ENCODE results near the gene RDH8.

RDH8 gene

GRCh38 chr19:9972103-9972502 is 41.2 kb upstream of the RDH8 start:
- Histone ChIP-seq H3K4ac (ENCODE audit: low read depth in 1 of 2, low read length in 2 of 2) (no peak overlapping the region), H3K36me3 (ENCODE audit: control insufficient read depth in 1 of 2, insufficient read depth in 2 of 2, low read depth in 1 of 2, low read length in 2 of 2) (peaks cover 0 to 74% of the 10 kb centered on the region in 2 experiments), H3K27ac (ENCODE audit: low read length, poor library complexity, severe bottlenecking) (no peak overlapping the region), H3K4me1 (ENCODE audit: control insufficient read depth, insufficient read depth, low read depth, low read length) (no peaks in the 10 kb centered on the region), H2BK5ac (ENCODE audit: low read depth, low read length, poor library complexity, severe bottlenecking) (no peak overlapping the region), H2BK12ac (ENCODE audit: low read length in 2 of 2) (no peak overlapping the region), H3K27me3 (ENCODE audit: control insufficient read depth in 1 of 2, insufficient read depth in 1 of 2, low read length in 2 of 2) (peaks cover 0 to 18% of the 10 kb centered on the region in 2 experiments), H4K91ac (ENCODE audit: low read length) (no peak overlapping the region), H3K18ac (ENCODE audit: low read depth in 1 of 2, low read length in 2 of 2) (no peak overlapping the region), H2BK15ac (ENCODE audit: low read depth, poor library complexity, severe bottlenecking) (no peak overlapping the region), H3K79me1 (replicated peaks; ENCODE audit: low read length, poor library complexity, severe bottlenecking) (no peaks in the 10 kb centered on the region), H2BK120ac (ENCODE audit: low read depth, low read length) (no peak overlapping the region), H3K4me3 (ENCODE audit: insufficient read depth in 1 of 2, low read depth in 1 of 2, low read length in 2 of 2) (no peak overlapping the region), H2AFZ (ENCODE audit: low read depth, low read length) (no peak overlapping the region), H2AK5ac (ENCODE audit: low read length, severe bottlenecking) (no peak overlapping the region), H3K23ac (ENCODE audit: low read length in 2 of 2) (no peak overlapping the region), H4K8ac (ENCODE audit: low read length) (no peak overlapping the region), H3K14ac (ENCODE audit: low read length in 2 of 2) (no peak overlapping the region), H3K9me3 (ENCODE audit: control insufficient read depth, low read length) (no peaks in the 10 kb centered on the region), H3K9ac (ENCODE audit: low read length) (no peak overlapping the region), H3K4me2 (ENCODE audit: low read length, poor library complexity, severe bottlenecking) (no peak overlapping the region)
- no peak for DNase-seq
- 78% methylated on average over 6 of the region's 6 CpGs for WGBS

GRCh38 chr19:9981406-9982260 is 31.6 kb upstream of the RDH8 start:
- H3K4me3 ChIP-seq (ENCODE audit: insufficient read depth in 1 of 2, low read depth in 1 of 2, low read length in 2 of 2): no peak overlapping the region
- H3K18ac ChIP-seq (ENCODE audit: low read depth in 1 of 2, low read length in 2 of 2): no peak overlapping the region
- no peak overlapping the region for H4K8ac ChIP-seq (ENCODE audit: low read length)
- no peak overlapping the region for H2BK12ac ChIP-seq (ENCODE audit: low read length in 2 of 2)
- H3K27ac ChIP-seq (ENCODE audit: low read length, poor library complexity, severe bottlenecking): no peak overlapping the region
- no peaks in the 10 kb centered on the region for H3K4me1 ChIP-seq (ENCODE audit: control insufficient read depth, insufficient read depth, low read depth, low read length)
- 87% methylated on average over 5 of the region's 8 CpGs for WGBS
- H2BK5ac ChIP-seq (ENCODE audit: low read depth, low read length, poor library complexity, severe bottlenecking): no peak overlapping the region
- peaks cover 0 to 4% of the 10 kb centered on the region in 2 experiments for H3K27me3 ChIP-seq (ENCODE audit: control insufficient read depth in 1 of 2, insufficient read depth in 1 of 2, low read length in 2 of 2)
- no peak for DNase-seq
- no peak overlapping the region for H3K23ac ChIP-seq (ENCODE audit: low read length in 2 of 2)
- no peaks in the 10 kb centered on the region for H3K9me3 ChIP-seq (ENCODE audit: control insufficient read depth, low read length)
- H3K14ac ChIP-seq (ENCODE audit: low read length in 2 of 2): no peak overlapping the region
- H3K4ac ChIP-seq (ENCODE audit: low read depth in 1 of 2, low read length in 2 of 2): no peak overlapping the region
- H2BK15ac ChIP-seq (ENCODE audit: low read depth, poor library complexity, severe bottlenecking): no peak overlapping the region
- no peak overlapping the region for H3K4me2 ChIP-seq (ENCODE audit: low read length, poor library complexity, severe bottlenecking)
- H2AK5ac ChIP-seq (ENCODE audit: low read length, severe bottlenecking): no peak overlapping the region
- peaks cover 0 to 61% of the 10 kb centered on the region in 2 experiments for H3K36me3 ChIP-seq (ENCODE audit: control insufficient read depth in 1 of 2, insufficient read depth in 2 of 2, low read depth in 1 of 2, low read length in 2 of 2)
- H4K91ac ChIP-seq (ENCODE audit: low read length): no peak overlapping the region
- H3K79me1 ChIP-seq (replicated peaks; ENCODE audit: low read length, poor library complexity, severe bottlenecking): no peaks in the 10 kb centered on the region
- H2AFZ ChIP-seq (ENCODE audit: low read depth, low read length): no peak overlapping the region
- no peak overlapping the region for H3K9ac ChIP-seq (ENCODE audit: low read length)
- H2BK120ac ChIP-seq (ENCODE audit: low read depth, low read length): no peak overlapping the region

GRCh38 chr19:9986787-9987281 is 26.4 kb upstream of the RDH8 start:
- no peak overlapping the region for H3K23ac ChIP-seq (ENCODE audit: low read length in 2 of 2)
- peaks cover 0 to 37% of the 10 kb centered on the region in 2 experiments for H3K36me3 ChIP-seq (ENCODE audit: control insufficient read depth in 1 of 2, insufficient read depth in 2 of 2, low read depth in 1 of 2, low read length in 2 of 2)
- H3K27ac ChIP-seq (ENCODE audit: low read length, poor library complexity, severe bottlenecking): no peak overlapping the region
- H2AK5ac ChIP-seq (ENCODE audit: low read length, severe bottlenecking): no peak overlapping the region
- no peak for DNase-seq
- H4K8ac ChIP-seq (ENCODE audit: low read length): no peak overlapping the region
- no peaks in the 10 kb centered on the region for H3K9me3 ChIP-seq (ENCODE audit: control insufficient read depth, low read length)
- no peak overlapping the region for H3K18ac ChIP-seq (ENCODE audit: low read depth in 1 of 2, low read length in 2 of 2)
- no peaks in the 10 kb centered on the region for H3K4me1 ChIP-seq (ENCODE audit: control insufficient read depth, insufficient read depth, low read depth, low read length)
- no peak overlapping the region for H3K14ac ChIP-seq (ENCODE audit: low read length in 2 of 2)
- H2BK15ac ChIP-seq (ENCODE audit: low read depth, poor library complexity, severe bottlenecking): no peak overlapping the region
- H3K9ac ChIP-seq (ENCODE audit: low read length): peak overlapping the region; percentile 37
- no peak overlapping the region for H2BK120ac ChIP-seq (ENCODE audit: low read depth, low read length)
- H3K4me2 ChIP-seq (ENCODE audit: low read length, poor library complexity, severe bottlenecking): no peak overlapping the region
- 81% methylated on average over 8 of the region's 8 CpGs for WGBS
- H4K91ac ChIP-seq (ENCODE audit: low read length): no peak overlapping the region
- H3K4ac ChIP-seq (ENCODE audit: low read depth in 1 of 2, low read length in 2 of 2): no peak overlapping the region
- H3K4me3 ChIP-seq (ENCODE audit: insufficient read depth in 1 of 2, low read depth in 1 of 2, low read length in 2 of 2): no peak overlapping the region
- H3K79me1 ChIP-seq (replicated peaks; ENCODE audit: low read length, poor library complexity, severe bottlenecking): no peaks in the 10 kb centered on the region
- no peak overlapping the region for H2BK12ac ChIP-seq (ENCODE audit: low read length in 2 of 2)
- peaks cover 0 to 13% of the 10 kb centered on the region in 2 experiments for H3K27me3 ChIP-seq (ENCODE audit: control insufficient read depth in 1 of 2, insufficient read depth in 1 of 2, low read length in 2 of 2)
- no peak overlapping the region for H2BK5ac ChIP-seq (ENCODE audit: low read depth, low read length, poor library complexity, severe bottlenecking)
- no peak overlapping the region for H2AFZ ChIP-seq (ENCODE audit: low read depth, low read length)

GRCh38 chr19:9989504-9989903 is 23.8 kb upstream of the RDH8 start:
- H3K23ac ChIP-seq (ENCODE audit: low read length in 2 of 2): no peak overlapping the region
- H3K4me2 ChIP-seq (ENCODE audit: low read length, poor library complexity, severe bottlenecking): no peak overlapping the region
- H3K4ac ChIP-seq (ENCODE audit: low read depth in 1 of 2, low read length in 2 of 2): no peak overlapping the region
- no peaks in the 10 kb centered on the region for H3K9me3 ChIP-seq (ENCODE audit: control insufficient read depth, low read length)
- H2AFZ ChIP-seq (ENCODE audit: low read depth, low read length): no peak overlapping the region
- H3K18ac ChIP-seq (ENCODE audit: low read depth in 1 of 2, low read length in 2 of 2): no peak overlapping the region
- H4K8ac ChIP-seq (ENCODE audit: low read length): no peak overlapping the region
- no peak overlapping the region for H2BK5ac ChIP-seq (ENCODE audit: low read depth, low read length, poor library complexity, severe bottlenecking)
- H3K4me1 ChIP-seq (ENCODE audit: control insufficient read depth, insufficient read depth, low read depth, low read length): no peaks in the 10 kb centered on the region
- 100% methylated on average over 2 of the region's 3 CpGs for WGBS
- no peak overlapping the region for H2BK15ac ChIP-seq (ENCODE audit: low read depth, poor library complexity, severe bottlenecking)
- no peak overlapping the region for H3K9ac ChIP-seq (ENCODE audit: low read length)
- H3K14ac ChIP-seq (ENCODE audit: low read length in 2 of 2): no peak overlapping the region
- no peak for DNase-seq
- H3K79me1 ChIP-seq (replicated peaks; ENCODE audit: low read length, poor library complexity, severe bottlenecking): no peaks in the 10 kb centered on the region
- peaks cover 0 to 52% of the 10 kb centered on the region in 2 experiments for H3K36me3 ChIP-seq (ENCODE audit: control insufficient read depth in 1 of 2, insufficient read depth in 2 of 2, low read depth in 1 of 2, low read length in 2 of 2)
- H2BK12ac ChIP-seq (ENCODE audit: low read length in 2 of 2): no peak overlapping the region
- H3K4me3 ChIP-seq (ENCODE audit: insufficient read depth in 1 of 2, low read depth in 1 of 2, low read length in 2 of 2): no peak overlapping the region
- H2AK5ac ChIP-seq (ENCODE audit: low read length, severe bottlenecking): no peak overlapping the region
- no peak overlapping the region for H4K91ac ChIP-seq (ENCODE audit: low read length)
- no peak overlapping the region for H2BK120ac ChIP-seq (ENCODE audit: low read depth, low read length)
- H3K27ac ChIP-seq (ENCODE audit: low read length, poor library complexity, severe bottlenecking): no peak overlapping the region
- peaks cover 0 to 13% of the 10 kb centered on the region in 2 experiments for H3K27me3 ChIP-seq (ENCODE audit: control insufficient read depth in 1 of 2, insufficient read depth in 1 of 2, low read length in 2 of 2)

All from mesenchymal stem cell (in vitro differentiated cells and primary cell).